ENCODE results near the gene GRID1.
"Not testable (repeated sequence)": the region's sequence is repeated elsewhere in the genome, so short reads cannot be mapped to it uniquely, and the experiment has no call there.

Gene GRID1

GRCh38 chr10:86107131-86107530 lies 259.5 kb downstream of the GRID1 start:
- DNase-seq (ENCODE audit: low read depth in 3 of 3) = no peak

GRCh38 chr10:86106616-86107015 lies 260.0 kb downstream of the GRID1 start:
- no peak for DNase-seq (ENCODE audit: low read depth in 3 of 3)

- DNase-seq (ENCODE audit: low read depth in 3 of 3) = no peak
Observed at GRCh38 chr10:86105640-86106039, 261.0 kb downstream of the GRID1 start.

GRCh38 chr10:86105181-86105580 lies 261.4 kb downstream of the GRID1 start:
- no peak for DNase-seq (ENCODE audit: low read depth in 3 of 3)

- no peak for DNase-seq (ENCODE audit: low read depth in 3 of 3)
Observed at GRCh38 chr10:86104611-86105145, 261.9 kb downstream of the GRID1 start.

- DNase-seq (ENCODE audit: low read depth in 3 of 3) = no peak
Observed at GRCh38 chr10:86104156-86104555, 262.4 kb downstream of the GRID1 start.

GRCh38 chr10:86103391-86104101 lies 263.0 kb downstream of the GRID1 start:
- DNase-seq (ENCODE audit: low read depth in 3 of 3) = no peak

- no peak for DNase-seq (ENCODE audit: low read depth in 3 of 3)
Observed at GRCh38 chr10:86102451-86102850, 264.1 kb downstream of the GRID1 start.

GRCh38 chr10:86102031-86102430 lies 264.6 kb downstream of the GRID1 start:
- DNase-seq (ENCODE audit: low read depth in 3 of 3) = no peak

- DNase-seq (ENCODE audit: low read depth in 3 of 3) = no peak
Observed at GRCh38 chr10:86100581-86101061, 266.0 kb downstream of the GRID1 start.

GRCh38 chr10:86099542-86100334 lies 266.9 kb downstream of the GRID1 start:
- no peak for DNase-seq (ENCODE audit: low read depth in 3 of 3)

- no peak for DNase-seq (ENCODE audit: low read depth in 3 of 3)
Observed at GRCh38 chr10:86098187-86098881, 268.3 kb downstream of the GRID1 start.

- not testable (repeated sequence) for DNase-seq (ENCODE audit: low read depth in 3 of 3)
Observed at GRCh38 chr10:86095061-86095460, 271.5 kb downstream of the GRID1 start.

- not testable (repeated sequence) for DNase-seq (ENCODE audit: low read depth in 3 of 3)
Observed at GRCh38 chr10:86092311-86092710, 274.3 kb downstream of the GRID1 start.

GRCh38 chr10:86091216-86091615 lies 275.4 kb downstream of the GRID1 start:
- no peak for DNase-seq (ENCODE audit: low read depth in 3 of 3)

- no peak for DNase-seq (ENCODE audit: low read depth in 3 of 3)
Observed at GRCh38 chr10:86090807-86091206, 275.8 kb downstream of the GRID1 start.

- no peak for DNase-seq (ENCODE audit: low read depth in 3 of 3)
Observed at GRCh38 chr10:86087716-86088115, 278.9 kb downstream of the GRID1 start.

- no peak for DNase-seq (ENCODE audit: low read depth in 3 of 3)
Observed at GRCh38 chr10:86086418-86086817, 280.2 kb downstream of the GRID1 start.

- DNase-seq (ENCODE audit: low read depth in 3 of 3) = no peak
Observed at GRCh38 chr10:86085686-86086085, 280.9 kb downstream of the GRID1 start.

GRCh38 chr10:86085136-86085535 lies 281.5 kb downstream of the GRID1 start:
- no peak for DNase-seq (ENCODE audit: low read depth in 3 of 3)

- DNase-seq (ENCODE audit: low read depth in 3 of 3) = no peak
Observed at GRCh38 chr10:86084585-86084984, 282.0 kb downstream of the GRID1 start.

- DNase-seq (ENCODE audit: low read depth in 3 of 3) = no peak
Observed at GRCh38 chr10:86083664-86084175, 282.9 kb downstream of the GRID1 start.

Measured in stimulated activated CD4-positive, alpha-beta T cell treated with anti-CD3 and anti-CD28 coated beads, TNF-alpha, amount 100 ng/mL, for 48 hours (primary cell).